Effector memory CD8-positive, alpha-beta T cell (primary cell): Measurements from ENCODE around the gene FBXO34.

Experiments
- ATAC-seq: fragments of 150-1000 bp; cut with Tn5 transposase; replicated peaks from 2 replicates; pipeline ENCODE4 v1.10.0; 2021; ENCODE audit warnings: mild to moderate bottlenecking, moderate library complexity
- DNase-seq, 3 experiments: peaks; one replicate each; pipeline ENCODE4 v3.0.0; 2021
- H3K27ac Mint-ChIP-seq, 2 donors: one replicate each; pipeline ENCODE4 v1.8.0; 2022; ENCODE audit warnings: mild to moderate bottlenecking in 2 of 2, mixed read lengths in 2 of 2, moderate library complexity in 2 of 2
- H3K27me3 Mint-ChIP-seq, 2 donors: one replicate each; pipeline ENCODE4 v1.8.0; 2022; ENCODE audit warnings: mixed read lengths in 2 of 2
- H3K36me3 Mint-ChIP-seq: one replicate; pipeline ENCODE4 v1.8.0; 2022; ENCODE audit warnings: mild to moderate bottlenecking, moderate library complexity, mixed read lengths; ENCODE audit not compliant: insufficient read depth
- H3K4me1 Mint-ChIP-seq, 2 donors: one replicate each; pipeline ENCODE4 v1.8.0; 2022; ENCODE audit warnings: low read depth in 2 of 2, mixed read lengths in 2 of 2
- H3K4me3 Mint-ChIP-seq, 2 donors: one replicate each; pipeline ENCODE4 v1.8.0; 2022; ENCODE audit warnings: mild to moderate bottlenecking in 2 of 2, mixed read lengths in 2 of 2, moderate library complexity in 2 of 2
- H3K9me3 Mint-ChIP-seq, 2 donors: one replicate each; pipeline ENCODE4 v1.8.0; 2022; ENCODE audit warnings: mixed read lengths in 2 of 2

Gene FBXO34

GRCh38 chr14:55277972-55278740, 6.9 kb downstream of the FBXO34 start:
- Mint-ChIP-seq H3K4me3 (peak overlapping the region; percentile 5 to 35), H3K9me3 (no peaks in the 10 kb centered on the region), H3K27ac (peak overlapping the region; percentile 57 to 69), H3K36me3 (peaks cover 17% of the 10 kb centered on the region), H3K4me1 (peaks cover 31 to 53% of the 10 kb centered on the region in 2 donors), H3K27me3 (no peaks in the 10 kb centered on the region)
- ATAC-seq (peak; percentile 51), DNase-seq (no peak)

- Mint-ChIP-seq H3K36me3 (peaks cover 18% of the 10 kb centered on the region), H3K4me1 (peaks cover 23 to 47% of the 10 kb centered on the region in 2 donors), H3K4me3 (no peak overlapping the region), H3K27ac (peak overlapping the region; percentile 14 to 93), H3K9me3 (no peaks in the 10 kb centered on the region), H3K27me3 (no peaks in the 10 kb centered on the region)
- DNase-seq (no peak), ATAC-seq (no peak)
These were observed 8.2 kb downstream of the FBXO34 start for GRCh38 chr14:55279384-55279783.

GRCh38 chr14:55281316-55281839, 10.2 kb downstream of the FBXO34 start:
- H3K4me1 Mint-ChIP-seq, result peaks cover 26 to 48% of the 10 kb centered on the region in 2 donors
- H3K4me3 Mint-ChIP-seq, result no peak overlapping the region
- DNase-seq (no peak), ATAC-seq (no peak)
- H3K36me3 Mint-ChIP-seq, result peaks cover 13% of the 10 kb centered on the region
- H3K27me3 Mint-ChIP-seq, result no peaks in the 10 kb centered on the region
- H3K27ac Mint-ChIP-seq, result no peak overlapping the region
- no peaks in the 10 kb centered on the region for H3K9me3 Mint-ChIP-seq

GRCh38 chr14:55285048-55285652, 13.9 kb downstream of the FBXO34 start:
- Mint-ChIP-seq H3K4me1 (peaks cover 18 to 45% of the 10 kb centered on the region in 2 donors), H3K27me3 (no peaks in the 10 kb centered on the region), H3K4me3 (no peak overlapping the region), H3K9me3 (no peaks in the 10 kb centered on the region), H3K36me3 (peaks cover 8% of the 10 kb centered on the region), H3K27ac (peak overlapping the region; percentile 49 to 81)
- DNase-seq (no peak), ATAC-seq (no peak)

- H3K36me3 Mint-ChIP-seq, result peaks cover 8% of the 10 kb centered on the region
- no peak overlapping the region for H3K4me3 Mint-ChIP-seq
- peaks cover 11 to 58% of the 10 kb centered on the region in 2 donors for H3K4me1 Mint-ChIP-seq
- no peaks in the 10 kb centered on the region for H3K27me3 Mint-ChIP-seq
- H3K9me3 Mint-ChIP-seq, result no peaks in the 10 kb centered on the region
- no peak for DNase-seq
- H3K27ac Mint-ChIP-seq, result peak overlapping the region in 1 of 2 donors; percentile 25
- no peak for ATAC-seq
These were observed 17.2 kb downstream of the FBXO34 start for GRCh38 chr14:55288439-55288838.

- Mint-ChIP-seq H3K36me3 (peaks cover 10% of the 10 kb centered on the region), H3K27ac (peak overlapping the region in 1 of 2 donors; percentile 17), H3K4me1 (peaks cover 9 to 59% of the 10 kb centered on the region in 2 donors), H3K4me3 (no peak overlapping the region), H3K27me3 (no peaks in the 10 kb centered on the region), H3K9me3 (no peaks in the 10 kb centered on the region)
- ATAC-seq (no peak), DNase-seq (no peak)
These were observed 20.4 kb downstream of the FBXO34 start for GRCh38 chr14:55291480-55292081.

GRCh38 chr14:55294603-55295002, 23.4 kb downstream of the FBXO34 start:
- no peak overlapping the region for H3K4me3 Mint-ChIP-seq
- ATAC-seq, result peak; percentile 66
- H3K27ac Mint-ChIP-seq, result no peak overlapping the region
- peaks cover 5 to 50% of the 10 kb centered on the region in 2 donors for H3K4me1 Mint-ChIP-seq
- no peak for DNase-seq
- H3K9me3 Mint-ChIP-seq, result no peaks in the 10 kb centered on the region
- H3K27me3 Mint-ChIP-seq, result no peaks in the 10 kb centered on the region
- H3K36me3 Mint-ChIP-seq, result peaks cover 18% of the 10 kb centered on the region

- peak; percentile 45 for ATAC-seq
- H3K27ac Mint-ChIP-seq, result no peak overlapping the region
- H3K4me1 Mint-ChIP-seq, result peaks cover 15 to 57% of the 10 kb centered on the region in 2 donors
- no peak for DNase-seq
- H3K27me3 Mint-ChIP-seq, result no peaks in the 10 kb centered on the region
- no peak overlapping the region for H3K4me3 Mint-ChIP-seq
- peaks cover 16% of the 10 kb centered on the region for H3K36me3 Mint-ChIP-seq
- H3K9me3 Mint-ChIP-seq, result no peaks in the 10 kb centered on the region
These were observed 26.6 kb downstream of the FBXO34 start for GRCh38 chr14:55297611-55298499.

GRCh38 chr14:55298500-55298822, 27.2 kb downstream of the FBXO34 start:
- peak overlapping the region in 1 of 2 donors; percentile 22 for H3K27ac Mint-ChIP-seq
- H3K36me3 Mint-ChIP-seq, result peaks cover 12% of the 10 kb centered on the region
- no peak overlapping the region for H3K4me3 Mint-ChIP-seq
- no peaks in the 10 kb centered on the region for H3K9me3 Mint-ChIP-seq
- ATAC-seq (no peak), DNase-seq (no peak)
- H3K27me3 Mint-ChIP-seq, result no peaks in the 10 kb centered on the region
- peaks cover 15 to 57% of the 10 kb centered on the region in 2 donors for H3K4me1 Mint-ChIP-seq

- no peak for DNase-seq
- peaks cover 19 to 50% of the 10 kb centered on the region in 2 donors for H3K4me1 Mint-ChIP-seq
- peak; percentile 43 for ATAC-seq
- no peaks in the 10 kb centered on the region for H3K9me3 Mint-ChIP-seq
- H3K4me3 Mint-ChIP-seq, result no peak overlapping the region
- peak overlapping the region; percentile 38 to 48 for H3K27ac Mint-ChIP-seq
- H3K36me3 Mint-ChIP-seq, result peaks cover 17% of the 10 kb centered on the region
- H3K27me3 Mint-ChIP-seq, result no peaks in the 10 kb centered on the region
These were observed 30.4 kb downstream of the FBXO34 start for GRCh38 chr14:55301437-55302121.

GRCh38 chr14:55302367-55303124, 31.3 kb downstream of the FBXO34 start:
- Mint-ChIP-seq H3K27me3 (no peaks in the 10 kb centered on the region), H3K36me3 (peaks cover 17% of the 10 kb centered on the region), H3K9me3 (no peaks in the 10 kb centered on the region), H3K4me3 (no peak overlapping the region), H3K27ac (peak overlapping the region in 1 of 2 donors; percentile 74), H3K4me1 (peaks cover 19 to 50% of the 10 kb centered on the region in 2 donors)
- DNase-seq (no peak), ATAC-seq (no peak)

- ATAC-seq (no peak), DNase-seq (no peak)
- peak overlapping the region in 1 of 2 donors; percentile 74 for H3K27ac Mint-ChIP-seq
- no peaks in the 10 kb centered on the region for H3K27me3 Mint-ChIP-seq
- no peaks in the 10 kb centered on the region for H3K9me3 Mint-ChIP-seq
- H3K4me3 Mint-ChIP-seq, result no peak overlapping the region
- peaks cover 17% of the 10 kb centered on the region for H3K36me3 Mint-ChIP-seq
- peaks cover 19 to 52% of the 10 kb centered on the region in 2 donors for H3K4me1 Mint-ChIP-seq
These were observed 31.9 kb downstream of the FBXO34 start for GRCh38 chr14:55303125-55303499.
